NCI-H460 (cell line): ENCODE data around the gene BCR. TPM values are rescaled to one million over a fixed set of nuclear protein-coding genes. Genes with fewer than 3 reads are reported as not detected.

Source experiments
- DNase-seq: peaks from one replicate; pipeline ENCODE4 v3.0.0-alpha.2; 2016; ENCODE audit warnings: low read depth; ENCODE audit errors: extremely low read depth
- total RNA-seq: library from RNA; depleted of rRNA; stranded (reverse); fragments of >200 nt; shearing (Covaris generic); gene quantifications from 2 replicates; pipeline ENCODE4 v1.2.3, GENCODE V29; 2014

The BCR gene
- total RNA-seq, 1 experiment from 2014 or later = 21.2 TPM

GRCh38 chr22:23256986-23257888 lies 76.9 kb downstream of the BCR start:
- DNase-seq = no peak

- no peak for DNase-seq
These were observed 77.8 kb downstream of the BCR start for GRCh38 chr22:23257889-23258825.

GRCh38 chr22:23258826-23259170 lies 78.5 kb downstream of the BCR start:
- no peak for DNase-seq

- DNase-seq = no peak
These were observed 79.8 kb downstream of the BCR start for GRCh38 chr22:23259916-23260644.

- DNase-seq = no peak
These were observed 80.6 kb downstream of the BCR start for GRCh38 chr22:23260645-23261581.

- no peak for DNase-seq
These were observed 81.7 kb downstream of the BCR start for GRCh38 chr22:23261900-23262450.

- DNase-seq = no peak
These were observed 82.4 kb downstream of the BCR start for GRCh38 chr22:23262518-23263332.

- no peak for DNase-seq
These were observed 83.6 kb downstream of the BCR start for GRCh38 chr22:23263651-23264555.

GRCh38 chr22:23264610-23265367 lies 84.5 kb downstream of the BCR start:
- DNase-seq = no peak

GRCh38 chr22:23265368-23265700 lies 85.0 kb downstream of the BCR start:
- DNase-seq = no peak

GRCh38 chr22:23266780-23267179 lies 86.5 kb downstream of the BCR start:
- DNase-seq = no peak

- DNase-seq = no peak
These were observed 87.1 kb downstream of the BCR start for GRCh38 chr22:23267226-23268043.

- no peak for DNase-seq
These were observed 87.9 kb downstream of the BCR start for GRCh38 chr22:23268139-23268712.

GRCh38 chr22:23268877-23269276 lies 88.6 kb downstream of the BCR start:
- DNase-seq = no peak

- DNase-seq = no peak
These were observed 89.3 kb downstream of the BCR start for GRCh38 chr22:23269441-23270211.
